ENCODE measurements around the gene CSGALNACT2.

- TF ChIP-seq CTCF (IDR thresholded peaks at IDR 0.05) (no peak), POLR2AphosphoS5 (IDR thresholded peaks at IDR 0.05; ENCODE audit: low read depth, low read length) (no peak), REST (IDR thresholded peaks at IDR 0.05; ENCODE audit: insufficient read depth in 1 of 2, low read depth in 2 of 2, low read length in 1 of 2) (no peak)
Measured at GRCh38 chr10:43196131-43196980, 58.1 kb downstream of the CSGALNACT2 start.

All from Panc1 (cell line).